ENCODE measurements around the gene NKRF.
"Not testable (repeated sequence)": the region's sequence is repeated elsewhere in the genome, so short reads cannot be mapped to it uniquely, and the experiment has no call there.

NKRF gene

GRCh38 chrX:119606280-119607017, at the start of gene NKRF:
Gene NKRF, minus strand, starts transcription at chrX:119606424.
- peak; percentile 60 for DNase-seq

- DNase-seq, result no peak
These were observed 48.9 kb upstream of the NKRF start for GRCh38 chrX:119655125-119655524.

GRCh38 chrX:119654112-119654531, 47.9 kb upstream of the NKRF start:
- DNase-seq, result no peak

- DNase-seq, result no peak
These were observed 42.2 kb upstream of the NKRF start for GRCh38 chrX:119648421-119648775.

- DNase-seq, result no peak
These were observed 41.6 kb upstream of the NKRF start for GRCh38 chrX:119647552-119648420.

GRCh38 chrX:119647089-119647488, 40.9 kb upstream of the NKRF start:
- DNase-seq, result no peak

- DNase-seq, result no peak
These were observed 40.3 kb upstream of the NKRF start for GRCh38 chrX:119646515-119646914.

- no peak for DNase-seq
These were observed 37.5 kb upstream of the NKRF start for GRCh38 chrX:119643696-119644095.

GRCh38 chrX:119640731-119641170, 34.5 kb upstream of the NKRF start:
- DNase-seq, result no peak

GRCh38 chrX:119638725-119639471, 32.7 kb upstream of the NKRF start:
- DNase-seq, result no peak

GRCh38 chrX:119637421-119637820, 31.2 kb upstream of the NKRF start:
- DNase-seq, result not testable (repeated sequence)

- no peak for DNase-seq
These were observed 30.2 kb upstream of the NKRF start for GRCh38 chrX:119636419-119636818.

GRCh38 chrX:119635799-119636198, 29.6 kb upstream of the NKRF start:
- DNase-seq, result no peak

GRCh38 chrX:119635179-119635578, 29.0 kb upstream of the NKRF start:
- DNase-seq, result no peak

GRCh38 chrX:119625843-119626242, 19.6 kb upstream of the NKRF start:
- DNase-seq, result no peak

- DNase-seq, result no peak
These were observed 18.9 kb upstream of the NKRF start for GRCh38 chrX:119624951-119625668.

- no peak for DNase-seq
These were observed 18.2 kb upstream of the NKRF start for GRCh38 chrX:119624417-119624816.

GRCh38 chrX:119622356-119623232, 16.4 kb upstream of the NKRF start:
- DNase-seq, result peak; percentile 50

GRCh38 chrX:119618439-119618838, 12.2 kb upstream of the NKRF start:
- DNase-seq, result no peak

- DNase-seq, result no peak
These were observed 11.4 kb upstream of the NKRF start for GRCh38 chrX:119617517-119618164.

- DNase-seq, result no peak
These were observed 8.6 kb upstream of the NKRF start for GRCh38 chrX:119614776-119615175.

Data from SHP77 treated with DMSO at 0.1 percent for 48 hours (cell line).